NCI-H526 (cell line): ENCODE results near the gene NINJ1.

Experiments used
- DNase-seq, 2 experiments: peaks; one replicate each; lab custom pipeline; 2025; lab: John Stamatoyannopoulos, UW

The NINJ1 gene

GRCh38 chr9:93087971-93088655 is 45.9 kb downstream of the NINJ1 start:
- no peak for DNase-seq

GRCh38 chr9:93086447-93087224 is 47.4 kb downstream of the NINJ1 start:
- DNase-seq = no peak

- no peak for DNase-seq
Observed at GRCh38 chr9:93085676-93086075, 48.4 kb downstream of the NINJ1 start.

GRCh38 chr9:93084471-93084881 is 49.6 kb downstream of the NINJ1 start:
- no peak for DNase-seq

- DNase-seq = no peak
Observed at GRCh38 chr9:93083592-93084470, 50.2 kb downstream of the NINJ1 start.

GRCh38 chr9:93082841-93083411 is 51.1 kb downstream of the NINJ1 start:
- DNase-seq = no peak

GRCh38 chr9:93081931-93082330 is 52.1 kb downstream of the NINJ1 start:
- no peak for DNase-seq

- DNase-seq = no peak
Observed at GRCh38 chr9:93081081-93081529, 52.9 kb downstream of the NINJ1 start.

- no peak for DNase-seq
Observed at GRCh38 chr9:93080406-93080805, 53.6 kb downstream of the NINJ1 start.

GRCh38 chr9:93079371-93079770 is 54.7 kb downstream of the NINJ1 start:
- no peak for DNase-seq

- DNase-seq = no peak
Observed at GRCh38 chr9:93077811-93078210, 56.2 kb downstream of the NINJ1 start.

GRCh38 chr9:93077367-93077766 is 56.7 kb downstream of the NINJ1 start:
- DNase-seq = no peak

GRCh38 chr9:93076792-93077128 is 57.3 kb downstream of the NINJ1 start:
- DNase-seq = no peak

GRCh38 chr9:93076101-93076791 is 57.8 kb downstream of the NINJ1 start:
- DNase-seq = no peak

GRCh38 chr9:93072383-93072795 is 61.7 kb downstream of the NINJ1 start:
- DNase-seq = no peak
